Activated T-cell treated with anti-CD3 and anti-CD28 coated beads, Interleukin-2, amount 50 U/mL, for 48 hours (primary cell): ENCODE measurements around the gene TAGLN2.

ENCODE experiments used
- DNase-seq, 2 experiments: peaks; one replicate each; pipeline ENCODE4 v3.0.0-alpha.2; 2020

Gene TAGLN2

GRCh38 chr1:159924791-159925718 lies at the start of gene TAGLN2:
Gene TAGLN2 (minus strand): TSS chr1:159925507. CDS start chr1:159920509, 4,998 bp downstream.
- peak; percentile 95 for DNase-seq

- no peak for DNase-seq
Observed at GRCh38 chr1:159974350-159974965, 49.2 kb upstream of the TAGLN2 start.

- DNase-seq, result no peak
Observed at GRCh38 chr1:159973350-159973940, 48.1 kb upstream of the TAGLN2 start.

GRCh38 chr1:159972443-159973205 lies 47.3 kb upstream of the TAGLN2 start:
- DNase-seq, result no peak

GRCh38 chr1:159970932-159971342 lies 45.6 kb upstream of the TAGLN2 start:
- no peak for DNase-seq

GRCh38 chr1:159968901-159969300 lies 43.6 kb upstream of the TAGLN2 start:
- DNase-seq, result no peak

GRCh38 chr1:159965263-159965662 lies 40.0 kb upstream of the TAGLN2 start:
- DNase-seq, result no peak

GRCh38 chr1:159964144-159964543 lies 38.8 kb upstream of the TAGLN2 start:
- DNase-seq, result no peak

- no peak for DNase-seq
Observed at GRCh38 chr1:159962176-159962575, 36.9 kb upstream of the TAGLN2 start.

- no peak for DNase-seq
Observed at GRCh38 chr1:159961636-159962035, 36.3 kb upstream of the TAGLN2 start.

- no peak for DNase-seq
Observed at GRCh38 chr1:159960721-159961381, 35.5 kb upstream of the TAGLN2 start.

GRCh38 chr1:159959451-159959850 lies 34.1 kb upstream of the TAGLN2 start:
- no peak for DNase-seq

- no peak for DNase-seq
Observed at GRCh38 chr1:159958719-159959380, 33.5 kb upstream of the TAGLN2 start.

- DNase-seq, result no peak
Observed at GRCh38 chr1:159957824-159958268, 32.5 kb upstream of the TAGLN2 start.

GRCh38 chr1:159955456-159955855 lies 30.1 kb upstream of the TAGLN2 start:
- DNase-seq, result no peak

GRCh38 chr1:159953536-159954515 lies 28.5 kb upstream of the TAGLN2 start, which contains the start of gene SLAMF9:
Gene SLAMF9 (minus strand): TSS chr1:159954237. CDS start chr1:159954137, 100 bp downstream.
- peak in 1 of 2 experiments; percentile 7 for DNase-seq

GRCh38 chr1:159952932-159953331 lies 27.6 kb upstream of the TAGLN2 start:
- no peak for DNase-seq

- no peak for DNase-seq
Observed at GRCh38 chr1:159951551-159951950, 26.2 kb upstream of the TAGLN2 start.

- no peak for DNase-seq
Observed at GRCh38 chr1:159951016-159951415, 25.7 kb upstream of the TAGLN2 start.

- DNase-seq, result no peak
Observed at GRCh38 chr1:159949981-159950381, 24.7 kb upstream of the TAGLN2 start.
